Adrenal gland (tissue), 5 donors: ENCODE results near the gene TCERG1L.

Source experiments
- POLR2A ChIP-seq, 2 donors: fragments of 450-650 bp; IDR thresholded peaks; one replicate each; pipeline ENCODE4 v1.6.1; 2017; ENCODE audit warnings: antibody characterized with exemption in 2 of 2, mild to moderate bottlenecking in 2 of 2, moderate library complexity in 1 of 2
- TF ChIP-seq, protein P1 (sequence below), 6 experiments: fragments of 450-650 bp in 4 of 6; fragments of 200-600 bp in 2 of 6; sonication (generic) in 1 of 6; IDR thresholded peaks; 1 replicate in 5 of 6; 2 replicates in 1 of 6; pipeline versions ENCODE4 v1.5.1 to v1.8.0; 2016 to 2021; ENCODE audit warnings: antibody characterized with exemption in 6 of 6, mild to moderate bottlenecking in 2 of 6, moderate library complexity in 1 of 6
- donor health status: DM: no; HTN: no; CAD: no.

DNA sequence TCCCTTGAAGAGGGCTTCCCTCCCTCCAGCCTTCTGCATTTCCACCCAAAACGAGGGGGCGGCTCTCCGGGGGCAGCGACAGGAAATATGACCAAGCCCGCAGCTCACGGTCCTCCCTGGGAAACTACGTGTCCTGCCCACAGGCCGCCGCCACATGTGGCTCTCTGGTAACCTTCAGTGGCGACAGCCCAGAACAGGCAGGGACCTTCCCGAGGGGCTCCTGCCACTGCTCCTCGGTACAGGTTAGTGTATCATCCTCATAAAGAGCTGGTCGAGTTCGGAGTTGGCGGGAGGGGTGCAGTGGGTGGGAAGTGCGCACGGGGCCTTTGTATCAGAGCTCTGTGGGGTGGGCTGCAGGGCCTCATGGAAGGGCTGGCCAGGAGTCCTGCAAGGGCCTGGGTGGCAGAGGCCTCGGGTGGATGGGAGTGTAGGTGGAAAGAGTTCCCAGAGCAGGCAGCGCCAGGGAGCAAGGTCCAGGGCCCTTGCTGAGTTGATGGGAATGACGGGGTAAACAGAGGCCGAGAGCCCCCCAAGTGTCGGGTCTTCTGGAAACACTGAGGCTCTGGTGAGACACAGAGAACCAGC is 66.0 kb downstream of the TCERG1L start:
- TF ChIP-seq, protein P1, sequence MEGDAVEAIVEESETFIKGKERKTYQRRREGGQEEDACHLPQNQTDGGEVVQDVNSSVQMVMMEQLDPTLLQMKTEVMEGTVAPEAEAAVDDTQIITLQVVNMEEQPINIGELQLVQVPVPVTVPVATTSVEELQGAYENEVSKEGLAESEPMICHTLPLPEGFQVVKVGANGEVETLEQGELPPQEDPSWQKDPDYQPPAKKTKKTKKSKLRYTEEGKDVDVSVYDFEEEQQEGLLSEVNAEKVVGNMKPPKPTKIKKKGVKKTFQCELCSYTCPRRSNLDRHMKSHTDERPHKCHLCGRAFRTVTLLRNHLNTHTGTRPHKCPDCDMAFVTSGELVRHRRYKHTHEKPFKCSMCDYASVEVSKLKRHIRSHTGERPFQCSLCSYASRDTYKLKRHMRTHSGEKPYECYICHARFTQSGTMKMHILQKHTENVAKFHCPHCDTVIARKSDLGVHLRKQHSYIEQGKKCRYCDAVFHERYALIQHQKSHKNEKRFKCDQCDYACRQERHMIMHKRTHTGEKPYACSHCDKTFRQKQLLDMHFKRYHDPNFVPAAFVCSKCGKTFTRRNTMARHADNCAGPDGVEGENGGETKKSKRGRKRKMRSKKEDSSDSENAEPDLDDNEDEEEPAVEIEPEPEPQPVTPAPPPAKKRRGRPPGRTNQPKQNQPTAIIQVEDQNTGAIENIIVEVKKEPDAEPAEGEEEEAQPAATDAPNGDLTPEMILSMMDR (IDR thresholded peaks at IDR 0.05), result no peak
- TF ChIP-seq POLR2A (IDR thresholded peaks at IDR 0.05), result no peak
